RWPE1 (cell line): ENCODE measurements around the gene SLC31A2.

Source experiments
- CTCF ChIA-PET: fragments of 350-600 bp; sonication (Branson Sonifier 250); formaldehyde crosslinking; extraction: SDS; loops from one replicate; lab custom pipeline; 2021; lab: Yijun Ruan, JAX
- POLR2A ChIA-PET: fragments of 400-600 bp; formaldehyde crosslinking; extraction: SDS; loops from one replicate; lab custom pipeline; 2020; ENCODE audit warnings: antibody characterized with exemption; ENCODE audit not compliant: low non-redundant PET; lab: Yijun Ruan, JAX
- DNase-seq: peaks from one replicate; pipeline ENCODE4 v3.0.0; 2012; ENCODE audit warnings: low spot score
- H3K27ac ChIP-seq: fragments of 450-650 bp; 2 replicates; pipeline ENCODE4 v1.5.1; 2017
- TF ChIP-seq, protein P1 (sequence below): fragments of 450-650 bp; conservative IDR thresholded peaks from 2 replicates; pipeline ENCODE4 v1.5.1; 2017; ENCODE audit warnings: low read depth, mild to moderate bottlenecking

Gene SLC31A2

DNA sequence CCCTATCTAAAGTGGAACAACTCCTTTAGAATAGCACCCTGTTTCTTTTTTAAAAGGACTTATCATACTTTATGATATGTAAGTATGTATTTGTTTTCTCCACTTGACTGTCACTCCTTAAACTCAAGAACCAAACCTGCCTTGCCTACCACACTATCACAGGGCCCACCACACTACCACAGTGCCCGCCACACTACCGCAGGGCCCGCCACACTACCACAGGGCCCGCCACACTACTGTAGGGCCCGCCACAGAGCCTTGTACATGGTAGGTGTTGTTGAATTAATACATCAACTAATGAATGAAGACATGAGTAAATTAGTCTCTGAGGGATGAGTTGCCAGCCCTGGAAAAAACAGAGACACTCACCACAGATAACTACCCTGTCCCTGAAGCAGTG is 18.0 kb downstream of the SLC31A2 start:
- no peak for DNase-seq
- POLR2A ChIA-PET: no interaction called here
- CTCF ChIA-PET: no interaction called here
- H3K27ac ChIP-seq: no peak overlapping the region
- TF ChIP-seq, protein P1, sequence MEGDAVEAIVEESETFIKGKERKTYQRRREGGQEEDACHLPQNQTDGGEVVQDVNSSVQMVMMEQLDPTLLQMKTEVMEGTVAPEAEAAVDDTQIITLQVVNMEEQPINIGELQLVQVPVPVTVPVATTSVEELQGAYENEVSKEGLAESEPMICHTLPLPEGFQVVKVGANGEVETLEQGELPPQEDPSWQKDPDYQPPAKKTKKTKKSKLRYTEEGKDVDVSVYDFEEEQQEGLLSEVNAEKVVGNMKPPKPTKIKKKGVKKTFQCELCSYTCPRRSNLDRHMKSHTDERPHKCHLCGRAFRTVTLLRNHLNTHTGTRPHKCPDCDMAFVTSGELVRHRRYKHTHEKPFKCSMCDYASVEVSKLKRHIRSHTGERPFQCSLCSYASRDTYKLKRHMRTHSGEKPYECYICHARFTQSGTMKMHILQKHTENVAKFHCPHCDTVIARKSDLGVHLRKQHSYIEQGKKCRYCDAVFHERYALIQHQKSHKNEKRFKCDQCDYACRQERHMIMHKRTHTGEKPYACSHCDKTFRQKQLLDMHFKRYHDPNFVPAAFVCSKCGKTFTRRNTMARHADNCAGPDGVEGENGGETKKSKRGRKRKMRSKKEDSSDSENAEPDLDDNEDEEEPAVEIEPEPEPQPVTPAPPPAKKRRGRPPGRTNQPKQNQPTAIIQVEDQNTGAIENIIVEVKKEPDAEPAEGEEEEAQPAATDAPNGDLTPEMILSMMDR: no peak

- ChIA-PET POLR2A (interaction anchor here (0.5 to 0.6 kb wide), 2 partner anchors 28 to 171 kb away, joined by 3 read pairs; no protein-coding TSS in a partner anchor), CTCF (no interaction called here)
- TF ChIP-seq, protein P1: no peak
- DNase-seq: no peak
- H3K27ac ChIP-seq: no peak overlapping the region
These were observed 22.5 kb downstream of the SLC31A2 start for GRCh38 chr9:113173341-113173740.

GRCh38 chr9:113176803-113177202 is 26.0 kb downstream of the SLC31A2 start:
- TF ChIP-seq, protein P1: no peak
- DNase-seq: no peak
- H3K27ac ChIP-seq: no peak overlapping the region
- ChIA-PET POLR2A (no interaction called here), CTCF (no interaction called here)

DNA sequence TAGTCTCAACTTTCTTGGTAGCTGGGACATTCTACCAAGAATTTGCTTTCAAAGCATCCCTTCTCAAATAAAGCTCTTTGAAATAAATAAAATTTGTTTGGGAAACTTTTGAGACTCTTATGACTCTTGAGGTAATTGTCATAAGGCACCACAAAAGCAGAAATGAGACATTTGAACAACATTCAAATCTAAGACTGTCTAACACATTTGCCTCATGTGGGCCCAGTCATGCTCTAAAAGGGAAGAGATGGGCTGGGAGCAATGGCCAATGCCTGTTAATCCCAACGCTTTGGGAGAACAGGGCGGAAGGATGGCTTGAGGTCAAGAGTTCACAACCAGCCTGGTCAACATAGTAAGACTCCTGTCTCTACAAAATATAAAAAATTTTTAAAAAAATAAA is 26.4 kb downstream of the SLC31A2 start:
- TF ChIP-seq, protein P1: no peak
- ChIA-PET CTCF (interaction anchor here (0.6 kb wide), 1 partner anchor 236 kb away, joined by 6 read pairs; no protein-coding TSS in a partner anchor), POLR2A (no interaction called here)
- no peak overlapping the region for H3K27ac ChIP-seq
- DNase-seq: no peak

GRCh38 chr9:113178087-113178486 is 27.3 kb downstream of the SLC31A2 start:
- TF ChIP-seq, protein P1: no peak
- POLR2A ChIA-PET: no interaction called here
- no peak for DNase-seq
- no peak overlapping the region for H3K27ac ChIP-seq
- CTCF ChIA-PET: interaction anchor here (0.6 kb wide), 1 partner anchor 237 kb away, joined by 6 read pairs; no protein-coding TSS in a partner anchor

GRCh38 chr9:113179839-113180238 is 29.0 kb downstream of the SLC31A2 start:
- ChIA-PET POLR2A (no interaction called here), CTCF (interaction anchor here (0.6 kb wide), 1 partner anchor 46 kb away, joined by 3 read pairs; no protein-coding TSS in a partner anchor)
- TF ChIP-seq, protein P1: no peak
- no peak overlapping the region for H3K27ac ChIP-seq
- DNase-seq: no peak

- no peak overlapping the region for H3K27ac ChIP-seq
- POLR2A ChIA-PET: no interaction called here
- TF ChIP-seq, protein P1: no peak
- CTCF ChIA-PET: interaction anchor here (1.1 to 1.2 kb wide), 2 partner anchors 14 to 26 kb away, joined by 3 read pairs; no protein-coding TSS in a partner anchor
- no peak for DNase-seq
These were observed 30.4 kb downstream of the SLC31A2 start for GRCh38 chr9:113181165-113181564.
